ENCODE data around the gene FAM193A.
"Not testable (repeated sequence)": the region's sequence is repeated elsewhere in the genome, so short reads cannot be mapped to it uniquely, and the experiment has no call there.

FAM193A gene

GRCh38 chr4:2660596-2661211 is 124.3 kb downstream of the FAM193A start:
- no peak for DNase-seq

GRCh38 chr4:2662598-2662997 is 126.2 kb downstream of the FAM193A start:
- DNase-seq, result no peak

- no peak for DNase-seq
Measured at GRCh38 chr4:2663275-2663674, 126.8 kb downstream of the FAM193A start.

GRCh38 chr4:2666722-2667247 is 130.3 kb downstream of the FAM193A start:
- DNase-seq, result no peak

- no peak for DNase-seq
Measured at GRCh38 chr4:2667428-2667827, 131.0 kb downstream of the FAM193A start.

GRCh38 chr4:2671267-2671895 is 134.9 kb downstream of the FAM193A start:
- DNase-seq, result no peak

- DNase-seq, result no peak
Measured at GRCh38 chr4:2672082-2672481, 135.6 kb downstream of the FAM193A start.

- DNase-seq, result no peak
Measured at GRCh38 chr4:2672700-2673099, 136.3 kb downstream of the FAM193A start.

- DNase-seq, result no peak
Measured at GRCh38 chr4:2673157-2673556, 136.7 kb downstream of the FAM193A start.

- not testable (repeated sequence) for DNase-seq
Measured at GRCh38 chr4:2679762-2680161, 143.3 kb downstream of the FAM193A start.

GRCh38 chr4:2684486-2684885 is 148.0 kb downstream of the FAM193A start:
- DNase-seq, result no peak

GRCh38 chr4:2685541-2685940 is 149.1 kb downstream of the FAM193A start:
- no peak for DNase-seq

- no peak for DNase-seq
Measured at GRCh38 chr4:2686379-2687265, 150.2 kb downstream of the FAM193A start.

- no peak for DNase-seq
Measured at GRCh38 chr4:2688281-2688680, 151.8 kb downstream of the FAM193A start.

- no peak for DNase-seq
Measured at GRCh38 chr4:2688697-2689096, 152.2 kb downstream of the FAM193A start.

GRCh38 chr4:2689114-2689513 is 152.7 kb downstream of the FAM193A start:
- DNase-seq, result no peak

- peak; percentile 7 for DNase-seq
Measured at GRCh38 chr4:2689825-2690700, 153.6 kb downstream of the FAM193A start.

GRCh38 chr4:2691313-2691712 is 154.9 kb downstream of the FAM193A start:
- no peak for DNase-seq

- DNase-seq, result no peak
Measured at GRCh38 chr4:2691952-2692435, 155.5 kb downstream of the FAM193A start.

GRCh38 chr4:2694691-2695090 is 158.2 kb downstream of the FAM193A start:
- DNase-seq, result no peak

- no peak for DNase-seq
Measured at GRCh38 chr4:2695346-2696060, 159.1 kb downstream of the FAM193A start.

- no peak for DNase-seq
Measured at GRCh38 chr4:2696423-2696822, 160.0 kb downstream of the FAM193A start.

Measured in CD4-positive, alpha-beta T cell treated with Interleukin-21 for 1 hour (primary cell).